ENCODE results near the gene SCLY.

Gene SCLY

DNA sequence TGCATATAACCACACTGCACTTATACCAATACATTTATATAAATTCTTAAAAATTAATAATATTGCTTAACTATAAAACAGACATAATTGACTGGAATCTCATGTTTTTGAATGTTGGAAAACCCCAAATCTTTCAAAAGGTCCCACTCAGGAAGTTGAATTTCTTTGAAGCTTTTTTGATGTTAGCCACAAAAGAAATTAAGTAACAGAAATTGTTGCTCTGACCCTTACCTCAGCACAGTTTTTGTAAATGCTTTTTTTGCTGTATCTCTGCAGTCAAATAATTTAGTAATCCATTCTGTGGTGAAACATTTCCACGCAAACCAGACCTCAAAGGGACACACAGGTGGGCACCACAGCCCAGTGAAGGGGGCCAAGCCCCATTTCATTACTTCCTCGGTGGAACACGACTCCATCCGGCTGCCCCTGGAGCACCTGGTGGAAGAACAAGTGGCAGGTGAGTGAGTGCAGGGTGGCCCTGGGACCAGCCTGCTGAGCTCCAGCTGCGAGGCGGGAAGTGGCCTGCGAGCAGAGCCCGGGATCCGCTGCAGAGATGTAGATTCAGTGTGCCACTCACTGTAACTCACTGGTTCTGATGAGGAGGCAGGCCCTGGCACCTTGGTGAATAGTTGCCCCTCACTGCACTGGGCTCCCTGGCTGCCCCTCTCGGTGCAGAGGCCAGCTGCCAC is 8.4 kb downstream of the SCLY start:
- DNase-seq (ENCODE audit: low read depth in 2 of 3, low spot score in 1 of 3), result no peak

DNA sequence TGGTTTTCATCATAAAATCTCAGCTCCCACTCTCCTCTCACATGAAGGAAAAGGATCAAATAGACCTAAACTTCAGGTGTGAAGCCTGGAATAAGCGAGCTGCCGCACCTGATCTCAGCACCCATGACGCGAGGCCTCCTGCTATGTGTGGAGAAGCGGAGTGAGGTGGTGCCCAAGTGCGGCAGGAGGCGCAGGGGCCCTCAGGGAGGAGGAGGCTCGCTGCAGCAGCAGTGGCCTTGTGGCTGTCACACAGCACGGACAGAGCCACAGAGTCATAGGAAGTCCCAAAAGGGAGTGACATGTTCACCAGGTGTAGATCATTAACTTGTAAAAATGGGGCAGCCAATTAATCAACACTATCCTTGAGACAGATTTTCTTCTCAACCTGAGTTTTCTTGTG is 9.1 kb downstream of the SCLY start:
- no peak for DNase-seq (ENCODE audit: low read depth in 2 of 3, low spot score in 1 of 3)

- no peak for DNase-seq (ENCODE audit: low read depth in 2 of 3, low spot score in 1 of 3)
Measured at GRCh38 chr2:238075397-238075796, 14.6 kb downstream of the SCLY start.

DNA sequence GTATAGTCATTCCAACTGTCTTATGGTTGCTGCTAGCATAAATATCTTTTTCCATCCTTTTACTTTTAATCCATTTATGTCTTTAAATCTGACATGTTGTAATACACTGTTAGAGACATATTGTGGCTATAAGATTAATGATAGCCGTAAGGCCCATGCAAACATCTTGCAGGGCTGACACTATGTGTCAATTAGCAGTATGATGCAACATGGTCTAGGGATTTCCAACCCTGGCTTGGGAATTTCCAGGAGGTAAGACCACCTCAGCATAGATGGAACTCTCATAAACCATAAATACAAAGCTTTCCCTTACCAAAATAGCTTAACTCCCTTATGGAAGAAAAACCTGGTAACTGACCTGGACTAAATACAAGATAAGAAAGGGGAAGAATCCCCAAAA is 16.5 kb downstream of the SCLY start:
- DNase-seq (ENCODE audit: low read depth in 2 of 3, low spot score in 1 of 3), result no peak

GRCh38 chr2:238079874-238080327 is 19.1 kb downstream of the SCLY start:
- DNase-seq (ENCODE audit: low read depth in 2 of 3, low spot score in 1 of 3), result no peak

- DNase-seq (ENCODE audit: low read depth in 2 of 3, low spot score in 1 of 3), result no peak
Measured at GRCh38 chr2:238080518-238080917, 19.7 kb downstream of the SCLY start.

DNA sequence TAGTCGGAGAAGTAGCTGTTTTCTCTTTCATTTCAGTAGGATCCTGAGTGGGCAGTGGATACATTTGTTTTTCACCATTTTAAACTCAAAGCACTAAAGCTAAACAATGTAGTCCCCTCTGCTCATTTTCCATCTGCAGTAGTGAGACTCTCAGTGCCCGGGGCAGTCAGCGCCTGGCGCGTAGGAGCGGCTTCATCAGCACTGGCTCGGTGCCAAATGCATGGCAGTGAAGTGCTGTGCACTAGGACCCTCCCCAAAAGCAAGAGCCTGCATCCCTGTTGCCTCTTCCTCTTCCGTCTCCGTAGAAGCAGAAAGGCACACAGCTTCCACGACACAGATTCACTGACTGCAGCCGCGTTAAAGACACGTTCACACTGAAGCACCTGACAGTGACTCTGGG is 20.3 kb downstream of the SCLY start:
- DNase-seq (ENCODE audit: low read depth in 2 of 3, low spot score in 1 of 3), result no peak

DNA sequence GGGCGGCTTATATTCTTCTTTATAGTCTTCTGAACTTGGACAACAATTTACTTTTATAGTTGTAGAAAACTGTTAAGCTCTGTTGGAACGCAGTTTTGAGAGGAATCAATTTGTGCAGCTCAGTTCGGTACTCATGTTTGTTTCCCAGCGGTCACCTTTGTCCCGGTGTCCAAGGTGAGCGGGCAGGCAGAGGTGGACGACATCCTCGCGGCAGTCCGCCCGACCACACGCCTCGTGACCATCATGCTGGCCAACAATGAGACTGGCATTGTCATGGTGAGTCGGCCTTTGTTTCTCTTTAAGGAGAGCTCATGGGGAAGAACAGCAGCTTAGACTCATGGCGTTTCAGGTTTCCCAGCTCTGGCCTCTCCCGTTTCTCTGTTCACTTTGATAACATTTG is 20.8 kb downstream of the SCLY start:
- DNase-seq (ENCODE audit: low read depth in 2 of 3, low spot score in 1 of 3), result no peak

- no peak for DNase-seq (ENCODE audit: low read depth in 2 of 3, low spot score in 1 of 3)
Measured at GRCh38 chr2:238082151-238082550, 21.4 kb downstream of the SCLY start.

DNA sequence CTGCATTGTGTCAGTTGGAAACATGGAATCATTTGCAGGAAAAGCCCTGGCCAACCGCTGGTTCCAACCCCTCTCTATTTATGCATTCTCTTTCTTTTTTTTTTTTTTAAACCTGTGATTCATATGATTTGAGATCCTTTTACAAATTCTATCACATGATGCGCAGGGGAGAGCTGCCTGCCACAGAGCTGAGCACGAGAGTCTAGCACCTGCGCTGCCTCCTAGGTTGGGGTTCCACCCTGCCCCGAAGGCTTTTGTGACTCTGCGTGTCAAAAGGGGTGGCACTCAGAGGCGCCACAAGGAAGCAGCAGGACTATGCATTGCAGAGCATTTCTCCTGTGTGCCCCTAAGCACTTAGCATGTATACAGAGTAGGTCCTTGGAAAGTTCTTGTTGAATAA is 22.0 kb downstream of the SCLY start:
- no peak for DNase-seq (ENCODE audit: low read depth in 2 of 3, low spot score in 1 of 3)

DNA sequence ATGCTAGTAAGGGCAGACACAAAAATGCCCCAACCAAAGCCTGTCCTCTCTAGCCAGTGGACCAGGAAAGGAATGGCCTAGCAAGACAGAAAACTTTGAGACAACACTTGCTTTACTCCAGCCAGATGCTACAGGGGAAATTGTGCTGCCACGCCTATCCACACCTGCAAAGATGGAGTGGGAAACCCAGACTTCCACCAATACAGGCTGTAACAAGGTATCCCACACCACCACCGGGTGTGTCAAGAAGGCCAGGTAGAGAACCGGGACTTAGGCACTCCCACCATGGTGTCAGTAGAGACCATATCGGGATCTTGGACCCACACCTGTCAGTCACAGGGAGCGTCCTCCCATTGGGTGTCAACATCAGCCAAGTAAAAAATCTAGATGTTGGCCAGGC is 23.1 kb downstream of the SCLY start:
- DNase-seq (ENCODE audit: low read depth in 2 of 3, low spot score in 1 of 3), result no peak

DNA sequence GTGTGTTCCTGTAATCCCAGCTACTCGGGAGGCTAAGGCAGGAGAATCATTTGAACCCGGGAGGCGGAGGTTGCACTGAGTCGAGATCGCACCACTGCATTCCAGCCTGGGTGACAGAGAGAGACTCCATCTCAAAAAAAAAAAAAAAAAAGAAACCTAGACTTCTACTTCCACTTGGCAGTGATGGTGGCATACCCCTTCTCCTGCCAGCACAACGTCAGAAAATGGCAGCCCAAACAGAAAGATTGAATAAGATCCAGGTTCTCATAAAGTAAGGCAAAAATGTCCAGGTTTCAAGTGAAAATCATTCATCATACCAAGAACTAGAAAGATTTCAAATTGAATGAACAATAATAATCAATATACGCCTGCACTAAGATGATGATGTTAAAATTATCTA is 24.0 kb downstream of the SCLY start:
- no peak for DNase-seq (ENCODE audit: low read depth in 2 of 3, low spot score in 1 of 3)

- no peak for DNase-seq (ENCODE audit: low read depth in 2 of 3, low spot score in 1 of 3)
Measured at GRCh38 chr2:238085899-238086298, 25.1 kb downstream of the SCLY start.

- no peak for DNase-seq (ENCODE audit: low read depth in 2 of 3, low spot score in 1 of 3)
Measured at GRCh38 chr2:238087211-238087610, 26.4 kb downstream of the SCLY start.

DNA sequence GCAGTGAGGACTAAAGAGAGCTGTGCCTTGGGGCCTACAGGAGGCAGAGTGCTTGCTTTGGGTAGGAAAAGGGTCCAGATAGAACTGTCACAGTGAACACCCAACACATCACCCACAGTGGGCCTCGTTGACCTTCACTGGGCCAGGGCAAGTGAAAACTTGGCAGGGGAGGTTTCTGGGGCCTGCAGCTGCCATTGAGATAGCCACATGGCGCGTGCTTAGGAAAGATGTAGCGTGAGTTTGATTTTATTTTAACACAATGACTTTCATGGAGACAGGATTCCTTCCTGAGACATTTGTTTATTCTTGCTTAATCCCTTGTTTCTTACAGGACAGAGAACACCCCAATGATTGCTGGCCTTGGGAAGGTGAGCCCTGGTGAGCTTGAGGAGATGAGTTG is 30.1 kb downstream of the SCLY start:
- no peak for DNase-seq (ENCODE audit: low read depth in 2 of 3, low spot score in 1 of 3)

GRCh38 chr2:238091436-238092060 is 30.7 kb downstream of the SCLY start:
- no peak for DNase-seq (ENCODE audit: low read depth in 2 of 3, low spot score in 1 of 3)

- DNase-seq (ENCODE audit: low read depth in 2 of 3, low spot score in 1 of 3), result no peak
Measured at GRCh38 chr2:238092486-238093035, 31.8 kb downstream of the SCLY start.

- DNase-seq (ENCODE audit: low read depth in 2 of 3, low spot score in 1 of 3), result no peak
Measured at GRCh38 chr2:238093181-238094140, 32.7 kb downstream of the SCLY start.

DNA sequence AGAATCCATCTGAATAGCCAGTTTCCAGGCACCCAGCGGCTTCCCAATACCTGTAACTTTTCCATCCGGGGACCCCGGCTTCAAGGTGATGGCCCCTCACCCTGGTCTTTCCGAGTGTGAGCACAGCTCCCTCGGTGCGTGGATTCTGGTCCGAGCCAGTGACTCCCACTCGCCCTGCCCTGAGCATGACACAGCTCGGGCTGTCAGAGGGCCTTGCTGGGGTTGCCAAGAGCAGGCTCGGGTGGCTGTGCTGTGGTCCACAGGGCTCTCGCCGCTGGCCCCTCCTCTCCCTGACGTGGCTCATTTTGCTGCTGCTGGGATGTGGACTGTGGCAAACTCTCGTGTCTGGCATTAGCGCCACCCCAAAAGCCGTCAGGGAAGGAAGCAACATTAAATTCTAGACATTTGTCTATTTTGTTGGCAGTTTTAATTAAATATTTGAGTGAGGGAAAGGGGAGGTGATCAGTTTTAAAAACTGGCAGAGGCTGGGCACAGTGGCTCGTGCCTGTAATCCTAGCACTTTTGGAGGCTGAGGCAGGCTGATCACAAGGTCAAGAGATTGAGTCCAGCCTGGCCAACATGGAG is 33.7 kb downstream of the SCLY start:
- DNase-seq (ENCODE audit: low read depth in 2 of 3, low spot score in 1 of 3), result no peak

- no peak for DNase-seq (ENCODE audit: low read depth in 2 of 3, low spot score in 1 of 3)
Measured at GRCh38 chr2:238095143-238095542, 34.3 kb downstream of the SCLY start.

GRCh38 chr2:238096311-238097011 is 35.7 kb downstream of the SCLY start:
- DNase-seq (ENCODE audit: low read depth in 2 of 3, low spot score in 1 of 3), result no peak

All from stimulated activated CD4-positive, alpha-beta T cell treated with anti-CD3 and anti-CD28 coated beads, Interleukin-12 subunit alpha, Interleukin-12 subunit beta, amount 100 ng/mL, for 48 hours (primary cell).